GM21825 (cell line): ENCODE measurements around the gene FES.
"Not testable (repeated sequence)": the region's sequence is repeated elsewhere in the genome, so short reads cannot be mapped to it uniquely, and the experiment has no call there.

Experiments used
- ATAC-seq: cut with Tn5 transposase; IDR thresholded peaks from one replicate; pipeline ENCODE4 v1.9.1; 2021; ENCODE audit warnings: mild to moderate bottlenecking, moderate library complexity; ENCODE audit not compliant: unreplicated experiment

Gene FES

GRCh38 chr15:90890839-90891238 lies 6.5 kb downstream of the FES start:
- ATAC-seq: no peak

DNA sequence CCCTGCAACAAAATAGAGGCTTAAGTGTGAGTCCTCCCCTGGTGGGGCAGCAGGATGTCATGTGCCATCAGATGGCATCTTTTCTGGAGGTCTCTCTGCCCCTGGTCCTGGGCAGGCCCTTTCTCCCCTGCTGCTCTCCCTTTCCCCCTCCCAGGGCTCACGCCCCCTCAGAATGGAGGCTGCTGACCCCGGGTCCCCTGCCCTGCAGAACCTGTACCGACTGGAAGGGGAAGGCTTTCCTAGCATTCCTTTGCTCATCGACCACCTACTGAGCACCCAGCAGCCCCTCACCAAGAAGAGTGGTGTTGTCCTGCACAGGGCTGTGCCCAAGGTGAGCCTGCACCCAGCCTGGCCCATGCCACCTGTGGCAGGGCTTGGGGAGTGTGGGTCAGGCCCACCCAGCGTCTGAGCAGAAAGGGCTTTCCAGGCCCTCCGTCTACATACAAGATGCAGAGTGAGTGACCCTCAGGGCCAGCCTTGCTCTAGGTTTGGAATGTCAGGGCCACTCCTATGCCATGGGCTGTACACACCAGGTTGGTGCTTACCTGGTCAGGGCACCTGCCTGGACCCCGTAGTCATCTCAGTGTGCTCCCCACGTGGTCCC lies 7.1 kb downstream of the FES start:
- no peak for ATAC-seq

DNA sequence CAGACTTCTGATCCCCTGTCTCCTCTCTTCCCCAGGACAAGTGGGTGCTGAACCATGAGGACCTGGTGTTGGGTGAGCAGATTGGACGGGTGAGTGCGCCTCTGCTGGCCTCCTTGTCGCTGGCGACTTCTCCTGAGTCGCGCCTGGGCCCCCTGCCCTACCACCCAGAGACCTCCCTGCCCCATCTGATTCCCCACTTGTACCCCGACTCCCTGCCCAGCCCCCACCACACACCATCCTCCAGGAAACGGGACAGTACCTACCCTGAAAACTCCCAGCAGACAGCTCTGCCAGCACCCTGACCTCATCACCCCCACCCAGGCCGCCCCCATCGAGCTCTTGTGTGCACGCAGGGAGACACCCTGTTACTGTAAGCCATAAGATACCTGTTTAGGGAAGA lies 7.7 kb downstream of the FES start:
- ATAC-seq: no peak

DNA sequence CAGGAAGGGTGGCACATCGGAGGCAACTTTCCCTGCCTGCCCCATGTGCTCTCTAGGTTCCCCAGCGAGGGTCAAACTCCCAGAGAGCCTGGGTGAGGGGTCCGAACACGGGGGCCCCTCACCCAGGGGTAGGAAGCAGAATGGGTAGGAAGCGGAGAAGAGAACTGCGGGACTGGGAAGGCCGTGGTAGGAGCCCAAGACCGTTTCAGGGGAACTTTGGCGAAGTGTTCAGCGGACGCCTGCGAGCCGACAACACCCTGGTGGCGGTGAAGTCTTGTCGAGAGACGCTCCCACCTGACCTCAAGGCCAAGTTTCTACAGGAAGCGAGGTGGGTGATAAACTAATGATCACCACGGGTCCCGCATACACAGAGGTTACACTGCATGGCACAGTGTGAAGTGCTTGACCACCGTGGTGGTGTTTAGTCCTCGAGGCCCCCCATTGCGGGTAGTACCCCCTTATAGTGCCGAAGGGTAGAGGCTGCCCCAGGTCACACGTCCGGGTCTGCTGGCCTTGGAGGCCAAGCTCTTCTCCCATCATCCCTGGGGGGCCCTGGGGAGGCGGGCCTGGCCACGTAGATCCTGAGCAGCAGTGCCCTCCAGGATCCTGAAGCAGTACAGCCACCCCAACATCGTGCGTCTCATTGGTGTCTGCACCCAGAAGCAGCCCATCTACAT lies 8.3 kb downstream of the FES start:
- no peak for ATAC-seq

- no peak for ATAC-seq
These were observed 9.1 kb downstream of the FES start for GRCh38 chr15:90893175-90894090.

GRCh38 chr15:90895571-90896117 lies 11.3 kb downstream of the FES start:
- no peak for ATAC-seq

- ATAC-seq: not testable (repeated sequence)
These were observed 12.9 kb downstream of the FES start for GRCh38 chr15:90897131-90897655.

GRCh38 chr15:90901175-90902039 lies 17.1 kb downstream of the FES start:
- no peak for ATAC-seq

GRCh38 chr15:90902040-90902839 lies 17.9 kb downstream of the FES start:
- peak; percentile 56 for ATAC-seq

DNA sequence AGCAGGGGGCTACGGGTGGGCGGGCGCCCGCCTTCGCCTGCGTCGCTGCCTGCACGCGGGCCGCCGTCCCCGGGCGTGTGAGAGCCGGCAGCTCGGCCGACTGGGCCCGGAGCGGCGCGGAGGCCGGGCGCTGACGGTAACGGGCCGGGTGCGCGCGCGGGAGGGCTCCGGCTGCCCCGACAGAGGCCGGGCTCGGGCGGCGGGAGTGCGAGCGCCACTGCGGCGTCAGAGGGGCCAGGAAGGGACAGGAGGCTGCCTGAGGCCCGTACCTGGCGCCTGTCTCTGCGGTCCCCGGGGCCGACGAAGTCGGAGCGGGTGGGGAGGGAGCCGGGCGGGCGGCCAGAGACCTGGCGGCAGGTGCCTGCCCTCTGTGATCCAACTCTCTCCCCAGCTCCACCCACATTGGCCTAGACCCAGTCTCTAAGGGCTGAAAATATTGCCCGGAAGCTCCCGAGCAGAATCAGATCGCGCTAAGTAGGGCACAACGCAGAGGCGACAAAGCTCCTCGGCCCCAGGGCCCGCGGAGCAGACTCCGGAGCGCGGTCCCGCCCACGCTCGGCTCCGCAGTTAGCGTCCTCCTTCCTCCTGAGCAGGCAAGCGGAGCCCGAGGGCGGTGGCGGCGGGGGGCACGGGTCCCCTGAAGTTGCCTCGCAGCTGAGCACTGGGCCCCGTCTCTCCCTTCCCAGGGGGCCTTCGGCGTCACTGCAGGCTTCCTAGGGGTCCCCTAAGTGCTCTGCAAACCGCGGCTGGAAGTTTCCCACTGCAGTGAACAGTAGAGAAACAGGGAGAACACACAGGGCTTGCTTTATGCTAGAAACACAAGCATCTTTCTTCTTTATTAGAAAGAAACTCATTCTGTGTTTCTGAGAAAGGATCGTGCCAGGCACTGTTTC lies 18.8 kb downstream of the FES start, which contains the start of gene MAN2A2:
Gene MAN2A2 (plus strand): TSS at position 463 of the 893 bp plus-strand sequence. CDS start 906 bp downstream, outside the sequence.
- peak; percentile 52 for ATAC-seq

DNA sequence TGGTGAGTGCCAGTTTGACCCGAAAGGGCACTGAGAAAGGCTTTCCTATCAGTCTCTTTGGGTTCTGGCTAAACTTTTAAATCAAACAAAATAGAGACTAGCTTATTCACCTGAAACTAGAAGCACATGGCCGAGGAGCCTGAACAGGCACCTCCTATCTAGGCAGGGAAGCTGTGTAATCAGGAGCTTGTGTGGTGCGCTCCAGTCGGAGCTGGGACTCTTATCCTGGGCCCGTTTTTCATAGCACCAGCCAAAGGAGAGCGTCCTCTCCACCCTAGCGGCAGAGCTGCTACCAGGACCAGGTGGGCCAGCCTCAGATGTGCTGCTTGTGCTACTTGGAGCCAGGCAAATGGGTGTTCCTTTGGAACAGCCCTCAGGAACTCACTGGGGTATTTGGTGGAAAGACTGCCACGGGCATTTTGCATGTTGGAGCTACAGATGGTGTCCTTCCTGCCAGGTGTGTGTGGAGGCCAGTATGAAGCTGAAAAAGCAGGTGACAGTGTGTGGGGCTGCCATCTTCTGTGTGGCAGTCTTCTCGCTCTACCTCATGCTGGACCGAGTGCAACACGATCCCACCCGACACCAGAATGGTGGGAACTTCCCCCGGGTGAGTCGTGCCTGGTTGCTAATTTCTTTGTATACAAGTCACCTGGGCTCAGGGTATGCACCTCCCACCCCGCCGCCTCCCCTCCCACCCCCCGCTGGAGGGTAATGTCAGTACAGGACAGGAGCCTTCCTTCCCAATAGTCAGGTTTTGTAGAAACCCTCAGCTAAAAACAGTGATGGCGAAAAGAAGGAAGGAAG lies 19.6 kb downstream of the FES start:
- ATAC-seq: no peak

- no peak for ATAC-seq
These were observed 20.4 kb downstream of the FES start for GRCh38 chr15:90904746-90905145.

DNA sequence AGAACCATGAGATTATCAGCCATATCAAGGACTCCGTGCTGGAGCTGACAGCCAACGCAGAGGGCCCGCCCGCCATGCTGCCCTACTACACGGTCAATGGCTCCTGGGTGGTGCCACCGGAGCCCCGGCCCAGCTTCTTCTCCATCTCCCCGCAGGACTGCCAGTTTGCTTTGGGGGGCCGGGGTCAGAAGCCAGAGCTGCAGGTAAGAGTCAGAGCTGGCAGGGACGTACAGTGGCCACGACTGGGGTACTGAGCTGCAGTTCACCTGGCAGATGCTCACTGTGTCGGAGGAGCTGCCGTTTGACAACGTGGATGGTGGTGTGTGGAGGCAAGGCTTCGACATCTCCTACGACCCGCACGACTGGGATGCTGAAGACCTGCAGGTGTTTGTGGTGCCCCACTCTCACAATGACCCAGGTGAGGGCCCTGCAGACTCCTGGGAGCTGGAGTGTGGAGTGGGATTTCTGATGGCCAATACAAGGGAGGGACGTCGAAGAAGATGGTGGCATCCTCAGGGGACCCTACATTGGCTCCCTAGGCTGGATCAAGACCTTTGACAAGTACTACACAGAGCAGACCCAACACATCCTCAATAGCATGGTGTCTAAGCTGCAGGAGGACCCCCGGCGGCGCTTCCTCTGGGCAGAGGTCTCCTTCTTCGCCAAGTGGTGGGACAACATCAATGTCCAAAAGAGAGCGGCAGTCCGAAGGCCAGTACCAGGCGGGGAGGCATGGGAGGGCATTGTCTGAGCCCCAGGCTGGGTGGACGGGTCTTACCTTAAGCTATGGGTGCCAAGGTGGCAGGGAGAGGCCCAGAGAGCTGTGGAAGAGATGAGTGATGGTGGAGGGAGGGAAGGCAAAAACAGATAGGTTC lies 21.2 kb downstream of the FES start:
- no peak for ATAC-seq

DNA sequence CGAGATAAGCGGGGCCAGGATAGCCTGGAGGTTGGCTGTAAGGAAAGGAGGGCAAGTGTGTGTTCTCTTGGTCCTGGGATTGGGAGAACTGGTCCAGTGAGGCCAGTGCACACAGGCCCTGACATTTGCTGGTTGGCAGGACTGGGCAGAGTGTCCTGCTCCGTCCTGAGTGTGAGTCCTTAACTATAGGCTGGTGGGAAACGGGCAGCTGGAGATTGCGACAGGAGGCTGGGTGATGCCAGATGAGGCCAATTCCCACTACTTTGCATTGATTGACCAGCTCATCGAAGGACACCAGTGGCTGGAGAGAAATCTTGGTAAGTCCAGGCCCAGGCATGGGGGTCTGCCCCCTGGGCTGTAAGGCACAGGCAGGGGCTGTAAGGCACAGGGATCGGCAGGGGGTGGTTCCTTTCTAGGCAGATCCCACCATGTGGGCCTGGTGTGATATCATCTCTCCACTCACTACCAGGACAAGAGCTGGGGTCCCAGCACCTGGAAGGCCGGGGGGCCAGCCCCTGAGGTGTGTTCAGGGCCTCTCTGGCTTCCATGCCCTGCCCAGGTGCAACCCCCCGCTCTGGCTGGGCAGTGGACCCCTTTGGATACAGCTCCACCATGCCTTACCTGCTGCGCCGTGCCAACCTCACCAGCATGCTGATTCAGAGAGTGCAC lies 22.0 kb downstream of the FES start:
- ATAC-seq: no peak

DNA sequence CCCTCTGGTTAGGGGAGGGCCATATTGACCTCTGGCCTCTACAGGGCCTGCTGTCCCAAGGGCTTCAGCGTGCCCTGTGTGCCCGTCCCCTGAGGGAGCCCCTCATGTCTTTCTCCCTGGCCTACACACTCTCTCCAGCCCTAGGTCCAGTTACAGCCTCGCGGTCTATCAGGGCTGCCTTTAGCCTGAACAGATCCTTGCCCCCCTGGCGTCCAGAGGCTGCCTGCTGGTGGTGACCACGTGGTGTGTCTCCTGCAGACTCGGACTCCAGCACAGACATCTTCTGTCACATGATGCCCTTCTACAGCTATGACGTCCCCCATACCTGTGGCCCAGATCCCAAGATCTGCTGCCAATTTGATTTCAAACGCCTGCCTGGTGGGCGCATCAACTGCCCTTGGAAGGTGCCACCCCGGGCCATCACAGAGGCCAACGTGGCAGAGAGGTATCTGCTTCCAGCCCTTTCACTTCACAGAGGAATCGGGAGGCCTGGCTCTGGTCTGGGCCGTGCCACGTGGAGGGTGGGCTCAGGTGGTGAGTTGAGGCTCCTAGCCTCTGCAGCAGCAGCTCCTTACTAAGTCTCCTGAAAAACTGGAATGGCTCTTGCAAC lies 22.9 kb downstream of the FES start:
- no peak for ATAC-seq
